GM12891 (cell line): Measurements from ENCODE around the gene DSG3.

ENCODE experiments used
- POLR2A ChIP-seq: IDR thresholded peaks from 2 replicates; pipeline ENCODE4 v1.6.1; 2011; ENCODE audit warnings: low read depth, low read length, control low read depth
- POLR2AphosphoS5 ChIP-seq: IDR thresholded peaks from 2 replicates; pipeline ENCODE4 v1.6.1; 2011; ENCODE audit warnings: low read depth, low read length, control low read depth
- TAF1 ChIP-seq: IDR thresholded peaks from 2 replicates; pipeline ENCODE4 v1.6.1; 2011; ENCODE audit warnings: low read depth, low read length, control low read depth

DNA sequence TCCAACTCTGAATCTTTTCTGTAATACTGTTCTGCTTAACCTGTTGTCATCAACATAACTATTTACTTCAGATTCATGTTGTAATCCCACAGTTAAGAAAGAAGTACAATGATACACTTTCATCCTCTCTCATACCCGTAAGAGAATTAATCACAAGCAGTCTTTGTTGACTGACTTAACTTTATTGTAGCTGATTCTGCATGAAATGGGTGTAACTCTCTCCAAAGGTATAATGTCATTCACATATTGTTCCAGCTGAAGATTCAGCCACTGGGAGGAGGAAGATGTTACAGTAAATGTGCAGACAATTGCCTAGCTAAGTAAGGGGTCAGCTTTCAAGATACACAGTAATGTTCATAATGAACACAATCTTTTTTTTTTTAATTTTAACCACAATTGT is 36.9 kb downstream of the DSG3 start:
- TF ChIP-seq POLR2A (no peak), POLR2AphosphoS5 (no peak), TAF1 (no peak)
